ENCODE results near the gene PPM1E. TPM values are rescaled to one million over a fixed set of nuclear protein-coding genes. Genes with fewer than 3 reads are reported as not detected.

The PPM1E gene
- total and polyA plus RNA-seq, 2 of the 4 experiments (the other 2 are of a cell fraction): under 0.01 to 0.05 TPM

DNA sequence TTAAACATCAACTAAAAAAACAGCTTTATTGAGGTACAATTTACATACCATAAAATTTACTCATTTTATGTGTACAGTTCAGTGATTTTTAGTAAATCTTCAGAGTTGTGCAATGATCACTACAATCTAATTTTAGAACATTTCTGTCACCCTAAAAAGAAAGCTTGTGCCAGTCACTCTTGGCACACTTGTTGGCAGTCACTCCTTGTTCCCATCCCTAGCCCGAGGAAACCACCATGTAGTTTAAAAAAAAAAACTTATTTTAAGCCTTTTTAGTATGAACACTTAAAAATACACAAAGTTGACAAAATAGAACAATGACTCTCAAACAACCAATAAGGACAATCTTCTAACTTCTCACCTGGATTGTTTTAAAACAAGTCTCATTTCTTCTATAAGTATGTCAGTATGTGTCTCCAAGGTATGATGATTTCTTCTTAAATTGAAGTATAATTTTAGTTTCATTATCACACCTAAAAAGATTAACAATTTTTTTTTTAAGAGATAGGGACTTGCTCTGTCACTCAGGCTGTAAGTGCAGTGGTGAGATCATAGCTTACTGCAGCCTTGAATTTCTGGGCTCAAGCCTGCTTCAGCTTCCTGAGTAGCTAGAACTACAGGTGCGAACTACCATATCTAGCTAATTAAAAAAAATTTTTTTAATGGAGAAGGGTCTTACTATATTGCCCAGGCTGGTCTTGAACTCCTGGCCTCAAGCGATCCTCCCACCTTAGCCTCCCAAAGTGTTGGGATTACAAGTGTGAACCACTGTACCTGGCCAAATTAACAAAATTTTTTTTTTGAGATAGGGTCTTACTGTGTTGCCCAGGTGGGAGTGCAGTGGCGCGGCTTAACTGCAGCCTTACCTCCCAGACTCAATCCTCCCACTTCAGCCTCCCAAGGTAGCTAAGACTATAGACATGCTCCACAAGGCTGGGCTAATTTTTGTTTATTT lies 53.2 kb downstream of the PPM1E start:
- Histone ChIP-seq H2AFZ (replicated peaks; ENCODE audit: low read length, poor library complexity) (no peak overlapping the region), H3K9ac (ENCODE audit: low read depth, low read length) (no peak overlapping the region), H3K27me3 (ENCODE audit: control insufficient read depth, insufficient read depth, low read length) (no peaks in the 10 kb centered on the region), H3K9me1 (ENCODE audit: insufficient read depth, low read length) (no peaks in the 10 kb centered on the region), H2AK9ac (replicated peaks; ENCODE audit: low read depth, low read length, poor library complexity) (no peak overlapping the region), H3K36me3 (ENCODE audit: control insufficient read depth, insufficient read depth, low read length) (no peaks in the 10 kb centered on the region), H2BK5ac (ENCODE audit: low read depth, low read length, poor library complexity, severe bottlenecking) (no peak overlapping the region), H3K23ac (ENCODE audit: low read depth, low read length) (no peak overlapping the region), H2BK20ac (ENCODE audit: low read depth, low read length) (no peak overlapping the region), H3K9me3 (ENCODE audit: control insufficient read depth, insufficient read depth, low read length) (no peaks in the 10 kb centered on the region), H3K4me1 (ENCODE audit: control insufficient read depth, insufficient read depth, low read length) (no peaks in the 10 kb centered on the region), H4K20me1 (ENCODE audit: insufficient read depth, low read length) (no peaks in the 10 kb centered on the region), H3K4me2 (ENCODE audit: low read depth, low read length) (no peak overlapping the region), H3K79me1 (ENCODE audit: low read depth in 1 of 2, low read length in 2 of 2) (no peaks in the 10 kb centered on the region), H2BK15ac (ENCODE audit: low read depth, low read length) (no peak overlapping the region), H4K8ac (ENCODE audit: low read depth in 2 of 2, low read length in 2 of 2) (no peak overlapping the region), H3K56ac (ENCODE audit: extremely low read depth, insufficient read depth, low read length) (no peak overlapping the region), H2BK120ac (ENCODE audit: low read depth, low read length) (no peak overlapping the region), H2AK5ac (ENCODE audit: low read depth, low read length) (no peak overlapping the region), H3K14ac (replicated peaks; ENCODE audit: low read depth, low read length) (no peak overlapping the region), H3K18ac (ENCODE audit: low read depth, low read length) (no peak overlapping the region), H3K27ac (ENCODE audit: insufficient read depth, low read length) (no peak overlapping the region), H3K4ac (ENCODE audit: low read depth, low read length) (no peak overlapping the region), H3K4me3 (ENCODE audit: insufficient read depth, low read depth, low read length) (no peak overlapping the region), H4K91ac (ENCODE audit: insufficient read depth, low read depth, low read length) (no peak overlapping the region), H4K5ac (ENCODE audit: low read depth, low read length) (no peak overlapping the region)
- ChIA-PET CTCF (no interaction called here), POLR2A (ENCODE audit: unreplicated experiment) (no interaction called here)
- ATAC-seq (ENCODE audit: low read depth) (no peak), DNase-seq (no peak)
- WGBS, 2 experiments (ENCODE audit: extremely low coverage in 2 of 2, insufficient read length in 1 of 2): no CpG with 5 or more reads among the region's 5 CpGs
- TF ChIP-seq MAZ (IDR thresholded peaks at IDR 0.05; ENCODE audit: borderline replicate concordance, low read depth, low read length): no peak
- 0 out of 2 replicates have a peak, but pooled peaks have one; percentile 34 for TF ChIP-seq CEBPB (IDR thresholded peaks at IDR 0.05; ENCODE audit: low read depth, low read length)
- TF ChIP-seq, protein P1, sequence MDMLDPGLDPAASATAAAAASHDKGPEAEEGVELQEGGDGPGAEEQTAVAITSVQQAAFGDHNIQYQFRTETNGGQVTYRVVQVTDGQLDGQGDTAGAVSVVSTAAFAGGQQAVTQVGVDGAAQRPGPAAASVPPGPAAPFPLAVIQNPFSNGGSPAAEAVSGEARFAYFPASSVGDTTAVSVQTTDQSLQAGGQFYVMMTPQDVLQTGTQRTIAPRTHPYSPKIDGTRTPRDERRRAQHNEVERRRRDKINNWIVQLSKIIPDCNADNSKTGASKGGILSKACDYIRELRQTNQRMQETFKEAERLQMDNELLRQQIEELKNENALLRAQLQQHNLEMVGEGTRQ (IDR thresholded peaks at IDR 0.05; ENCODE audit: low read depth, low read length): no peak
- intact Hi-C loops (cut with micrococcal nuclease) (no loop called here), dilution Hi-C loops (cut with HindIII; ENCODE audit: low sequenced_read_pairs, unreplicated experiment) (no loop called here), in situ Hi-C loops (cut with MboI; ENCODE audit: low sequenced_read_pairs) (no loop called here)
- BruUV-seq (replicated peaks): no TSS peak

Measured in IMR-90 (cell line).